Spleen (tissue), 11 donors: ENCODE data around the gene GABBR1. TPM values are rescaled to one million over a fixed set of nuclear protein-coding genes. Genes with fewer than 3 reads are reported as not detected.

Source experiments
- DNase-seq: peaks from one replicate; pipeline ENCODE4 v3.0.0-alpha.2; 2020
- H3K27ac ChIP-seq, 8 donors: fragments of 200-600 bp; sonication (generic) in 7 of 8; 1 replicate in 4 of 8; 2 replicates in 4 of 8; pipeline versions ENCODE4 v1.5.0 to v1.8.0; 2016 to 2021; ENCODE audit warnings: inconsistent platforms in 4 of 8, mild to moderate bottlenecking in 4 of 8, moderate library complexity in 1 of 8
- H3K27me3 ChIP-seq, 7 donors: fragments of 200-600 bp; sonication (generic) in 6 of 7; replicated peaks in 1 of 7; 1 replicate in 4 of 7; 2 replicates in 3 of 7; pipeline versions ENCODE4 v1.5.0 to v1.8.0; 2016 to 2021; ENCODE audit warnings: inconsistent platforms in 3 of 7, mild to moderate bottlenecking in 1 of 7
- H3K36me3 ChIP-seq, 6 donors: fragments of 200-600 bp; sonication (generic) in 5 of 6; 1 replicate in 4 of 6; 2 replicates in 2 of 6; pipeline versions ENCODE4 v1.5.0 to v1.8.0; 2016 to 2021; ENCODE audit warnings: inconsistent platforms in 2 of 6
- H3K4me1 ChIP-seq, 6 donors: fragments of 200-600 bp; sonication (generic) in 5 of 6; 1 replicate in 3 of 6; 2 replicates in 3 of 6; pipeline versions ENCODE4 v1.5.0 to v1.8.0; 2016 to 2021; ENCODE audit warnings: inconsistent platforms in 3 of 6
- H3K4me3 ChIP-seq, 8 donors: fragments of 200-600 bp; sonication (generic) in 7 of 8; 1 replicate in 4 of 8; 2 replicates in 4 of 8; pipeline versions ENCODE4 v1.5.0 to v1.8.0; 2016 to 2021; ENCODE audit warnings: inconsistent platforms in 4 of 8, mild to moderate bottlenecking in 4 of 8, moderate library complexity in 2 of 8
- H3K9me3 ChIP-seq, 8 donors: fragments of 200-600 bp; sonication (generic) in 7 of 8; 1 replicate in 4 of 8; 2 replicates in 4 of 8; pipeline versions ENCODE4 v1.5.0 to v1.8.0; 2016 to 2021; ENCODE audit warnings: inconsistent platforms in 4 of 8
- CTCF ChIP-seq, 11 experiments: fragments of 200-600 bp in 7 of 11; fragments of 450-650 bp in 4 of 11; sonication (generic) in 4 of 11; IDR thresholded peaks in 8 of 11; conservative IDR thresholded peaks in 3 of 11; 1 replicate in 7 of 11; 2 replicates in 4 of 11; pipeline versions ENCODE4 v1.4.0 to v1.8.0; 2016 to 2021; ENCODE audit warnings: antibody characterized with exemption in 11 of 11, inconsistent platforms in 4 of 11, mild to moderate bottlenecking in 1 of 11
- POLR2A ChIP-seq, 3 donors: fragments of 450-650 bp; IDR thresholded peaks; one replicate each; pipeline ENCODE4 v1.5.1; 2017; ENCODE audit warnings: antibody characterized with exemption in 3 of 3, mild to moderate bottlenecking in 1 of 3
- POLR2AphosphoS5 ChIP-seq, 3 donors: sonication (generic); formaldehyde crosslinking; IDR thresholded peaks; one replicate each; pipeline ENCODE4 v1.5.1; 2017; ENCODE audit warnings: antibody characterized with exemption in 3 of 3
- WGBS, 5 donors: extraction: QIAGEN DNeasy Blood & Tissue Kit in 3 of 5; methylation state at CpG; one replicate each; pipeline versions ENCODE4 v1.1.5 to v1.1.7; 2013 to 2018; 5-methylcytosine and 5-hydroxymethylcytosine counted together
- intact Hi-C: fragments of 100-400 bp; cut with DNase I; formaldehyde crosslinking; loops from one replicate; pipeline ENCODE4 v1.15.0; 2023; ENCODE audit warnings: low total_unique reads
- polyA plus RNA-seq, 3 donors: library from polyadenylated mRNA; stranded (reverse); fragments of 200-250 nt; gene quantifications; one replicate each; pipeline ENCODE4 v1.2.1, GENCODE V29; 2013
- total RNA-seq, 7 donors: library from RNA; depleted of rRNA in 3 of 7; stranded (reverse); fragments of >200 nt in 3 of 7; fragmentation: NEBNext Ultra II Directional in 4 of 7; extraction: Animal tissue kit (Norgen Biotek cat#: 25700) in 4 of 7; gene quantifications; one replicate each; pipeline versions ENCODE4 v1.1.0 to v1.2.1, GENCODE V29; 2016 to 2021
- donor health status: healthy with polysubstance abuse.
- donor health status: DM: no; HTN: no; CAD: no; lungs with moderate emphysema.
- donor health status: DM: no; HTN: no; CAD: no.
- donor health status: Bipolar disorder and iron deficiency.
- donor health status: healthy.
- donor health status: DM: no; HTN: no; CAD: no.
- donor health status: DM: yes; HTN: yes; CAD: no.

GABBR1 gene
- total and polyA plus RNA-seq, 10 donors: 13.8 to 122 (median 62.4) TPM

- whole genome bisulfite sequencing, 5 donors: 26 to 47% (median 29%) methylated on average over 3 of the region's 3 CpGs
- intact Hi-C loops: no loop called here
- Histone ChIP-seq H3K27me3 (peaks cover 0 to 11% (median 0%) of the 10 kb centered on the region in 7 donors), H3K27ac (no peak overlapping the region), H3K4me3 (no peak overlapping the region), H3K9me3 (no peaks in the 10 kb centered on the region), H3K4me1 (no peaks in the 10 kb centered on the region), H3K36me3 (no peaks in the 10 kb centered on the region)
- no peak for TF ChIP-seq CTCF (IDR thresholded peaks at IDR 0.05 in 8 of 11, conservative IDR thresholded peaks at IDR 0.05 in 3 of 11)
- TF ChIP-seq POLR2A (IDR thresholded peaks at IDR 0.05): no peak
- no peak for TF ChIP-seq POLR2AphosphoS5 (IDR thresholded peaks at IDR 0.05)
- DNase-seq: no peak
Observed at GRCh38 chr6:29563435-29563965, 69.5 kb downstream of the GABBR1 start.

DNA sequence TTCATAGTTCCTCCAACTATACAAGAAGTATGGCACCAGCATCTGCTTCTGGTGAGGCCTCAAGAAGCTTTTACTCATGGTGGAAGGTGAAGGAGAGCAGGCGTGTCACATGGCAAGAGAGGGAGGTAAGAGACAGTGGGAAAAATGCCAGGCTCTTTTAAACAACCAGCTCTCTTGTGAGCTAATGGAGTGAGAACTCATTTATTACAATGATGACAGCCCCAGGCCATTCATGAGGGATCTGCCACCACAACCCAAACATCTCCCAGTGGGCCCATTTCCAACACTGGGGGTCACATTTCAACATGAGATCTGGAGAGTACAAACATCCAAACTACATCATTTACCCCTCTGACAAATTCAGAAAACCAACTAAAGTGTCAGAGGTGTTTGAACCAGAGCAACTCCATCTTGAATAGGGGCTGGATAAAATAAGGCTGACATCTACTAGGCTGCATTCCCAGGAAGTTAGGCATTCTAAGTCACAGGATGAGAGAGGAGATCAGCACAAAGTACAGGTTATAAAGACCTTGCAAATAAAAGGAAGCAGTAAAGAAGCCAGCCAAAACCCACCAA, 71.3 kb downstream of the GABBR1 start:
- no peak for DNase-seq
- Histone ChIP-seq H3K27ac (no peak overlapping the region), H3K4me3 (no peak overlapping the region), H3K27me3 (peaks cover 0 to 11% (median 0%) of the 10 kb centered on the region in 7 donors), H3K36me3 (no peaks in the 10 kb centered on the region), H3K4me1 (no peaks in the 10 kb centered on the region), H3K9me3 (no peaks in the 10 kb centered on the region)
- 71 to 95% (median 89%) methylated on average over 1 of the region's 1 CpG for WGBS, 5 donors
- TF ChIP-seq POLR2AphosphoS5 (IDR thresholded peaks at IDR 0.05) (no peak), POLR2A (IDR thresholded peaks at IDR 0.05) (no peak), CTCF (IDR thresholded peaks at IDR 0.05 in 8 of 11, conservative IDR thresholded peaks at IDR 0.05 in 3 of 11) (no peak)
- intact Hi-C loops: no loop called here

- Histone ChIP-seq H3K27me3 (peaks cover 0 to 12% (median 0%) of the 10 kb centered on the region in 7 donors), H3K27ac (no peak overlapping the region), H3K36me3 (no peaks in the 10 kb centered on the region), H3K4me1 (no peaks in the 10 kb centered on the region), H3K4me3 (no peak overlapping the region), H3K9me3 (no peaks in the 10 kb centered on the region)
- intact Hi-C loops: no loop called here
- DNase-seq: no peak
- TF ChIP-seq POLR2A (IDR thresholded peaks at IDR 0.05) (no peak), CTCF (IDR thresholded peaks at IDR 0.05 in 8 of 11, conservative IDR thresholded peaks at IDR 0.05 in 3 of 11) (no peak), POLR2AphosphoS5 (IDR thresholded peaks at IDR 0.05) (no peak)
Observed at GRCh38 chr6:29561091-29561490, 71.9 kb downstream of the GABBR1 start.

DNA sequence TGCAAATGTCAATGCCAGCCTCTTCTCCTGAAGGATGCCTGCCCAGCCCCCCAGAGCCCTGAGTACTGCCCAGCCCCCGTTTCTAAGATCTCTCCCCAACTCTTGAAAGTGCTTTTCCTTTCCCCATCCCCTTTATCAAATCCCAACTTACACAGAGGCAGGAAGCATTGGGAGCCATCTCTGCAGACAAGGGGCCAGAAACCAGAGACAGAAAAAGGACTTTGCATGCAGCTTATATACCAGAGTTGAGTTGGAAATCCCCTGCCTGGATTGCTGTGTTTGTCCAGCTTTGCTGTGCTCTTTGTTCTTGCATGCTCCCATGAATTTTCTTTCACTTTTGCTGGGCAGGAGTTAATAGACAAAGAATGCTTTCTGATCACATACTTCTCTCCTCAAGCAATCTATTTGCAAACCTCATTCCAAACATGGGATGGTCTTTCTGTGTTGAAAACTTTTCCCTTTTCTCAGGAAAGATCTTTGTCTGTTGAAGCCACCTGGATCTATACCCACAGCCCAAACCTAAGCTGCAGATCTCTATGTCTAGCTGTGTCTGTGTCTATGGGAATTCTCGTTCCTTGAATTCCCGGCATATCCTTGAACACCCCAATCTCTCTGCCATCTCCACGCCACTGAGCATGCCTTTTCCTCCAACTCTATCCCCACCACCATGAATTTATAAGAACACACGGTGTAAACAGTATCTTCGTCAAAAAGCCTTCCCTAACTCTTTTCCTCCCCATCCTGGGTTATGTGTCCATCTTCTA, 73.3 kb downstream of the GABBR1 start, which contains the start of gene UBD:
TSS of gene UBD (minus strand) at position 209 of the 764 bp plus-strand sequence. CDS start at position 178, 31 bp downstream.
- WGBS, 5 donors: 72 to 82% (median 77%) methylated on average over 6 of the region's 6 CpGs
- H3K4me3 ChIP-seq: peak within 1 kb of the TSS in 1 of 8 donors; percentile 22
- TF ChIP-seq POLR2A (IDR thresholded peaks at IDR 0.05) (no peak), POLR2AphosphoS5 (IDR thresholded peaks at IDR 0.05) (no peak), CTCF (IDR thresholded peaks at IDR 0.05 in 8 of 11, conservative IDR thresholded peaks at IDR 0.05 in 3 of 11) (no peak)
- DNase-seq: no peak
- intact Hi-C loops: no loop called here
- peaks cover 0 to 22% (median 9%) of the 10 kb centered on the region in 7 donors for H3K27me3 ChIP-seq
- peak within 1 kb of the TSS in 2 of 8 donors; percentile 6 to 9 for H3K27ac ChIP-seq
- H3K4me1 ChIP-seq: no peaks in the 10 kb centered on the region
- H3K9me3 ChIP-seq: no peaks in the 10 kb centered on the region
- H3K36me3 ChIP-seq: no peaks in the 10 kb centered on the region
